MM.1S (cell line): ENCODE measurements around the gene BEX3.
"Not testable (repeated sequence)": the region's sequence is repeated elsewhere in the genome, so short reads cannot be mapped to it uniquely, and the experiment has no call there.

Source experiments
- DNase-seq: peaks from one replicate; pipeline ENCODE4 v3.0.0-alpha.2; 2015
- H2AFZ ChIP-seq: fragments of 300-600 bp; sonication (generic); 2 replicates; pipeline ENCODE4 v1.6.0; 2016; ENCODE audit warnings: antibody characterized with exemption, low read length
- H3F3A ChIP-seq: fragments of 300-600 bp; sonication (generic); 2 replicates; pipeline ENCODE4 v1.6.1; 2016; ENCODE audit warnings: mild to moderate bottlenecking, antibody characterized with exemption, low read length, moderate library complexity, mixed read lengths; ENCODE audit not compliant: insufficient read depth
- H3K27ac ChIP-seq: fragments of 300-600 bp; sonication (generic); 2 replicates; pipeline ENCODE4 v1.5.1; 2016; ENCODE audit warnings: mild to moderate bottlenecking, low read length
- H3K27me3 ChIP-seq: fragments of 300-600 bp; sonication (generic); replicated peaks from 2 replicates; pipeline ENCODE4 v1.6.0; 2016; ENCODE audit warnings: low read length; ENCODE audit not compliant: insufficient read depth
- H3K36me3 ChIP-seq: fragments of 300-600 bp; sonication (generic); replicated peaks from 2 replicates; pipeline ENCODE4 v1.6.1; 2016; ENCODE audit warnings: mild to moderate bottlenecking, low read length, mixed read lengths; ENCODE audit not compliant: insufficient read depth
- H3K4me1 ChIP-seq: fragments of 300-600 bp; sonication (generic); 2 replicates; pipeline ENCODE4 v1.6.1; 2016; ENCODE audit warnings: low read length, mixed read lengths
- H3K4me2 ChIP-seq: fragments of 300-600 bp; sonication (generic); 2 replicates; pipeline ENCODE4 v1.6.0; 2016; ENCODE audit warnings: low read depth, low read length
- H3K4me3 ChIP-seq: fragments of 300-600 bp; sonication (generic); 2 replicates; pipeline ENCODE4 v1.5.1; 2016; ENCODE audit warnings: low read length, mixed read lengths
- H3K79me2 ChIP-seq: fragments of 300-600 bp; sonication (generic); 2 replicates; pipeline ENCODE4 v1.6.1; 2016; ENCODE audit warnings: mixed run types, low read length, mixed read lengths
- H3K9ac ChIP-seq: fragments of 300-600 bp; sonication (generic); 2 replicates; pipeline ENCODE4 v1.6.1; 2016; ENCODE audit warnings: low read length, mixed read lengths
- H3K9me2 ChIP-seq: fragments of 300-600 bp; sonication (generic); replicated peaks from 2 replicates; pipeline ENCODE4 v1.6.1; 2016; ENCODE audit warnings: mild to moderate bottlenecking, low read length, mixed read lengths; ENCODE audit not compliant: insufficient read depth
- H3K9me3 ChIP-seq: fragments of 300-600 bp; sonication (generic); replicated peaks from 2 replicates; pipeline ENCODE4 v1.6.1; 2016; ENCODE audit warnings: mild to moderate bottlenecking, low read length, mixed read lengths; ENCODE audit not compliant: insufficient read depth
- H4K20me1 ChIP-seq: fragments of 300-600 bp; sonication (generic); 2 replicates; pipeline ENCODE4 v1.6.1; 2016; ENCODE audit warnings: mild to moderate bottlenecking, low read length, moderate library complexity, mixed read lengths; ENCODE audit not compliant: insufficient read depth
- EZH2 ChIP-seq: fragments of 300-600 bp; sonication (generic); optimal IDR thresholded peaks from 2 replicates; pipeline ENCODE3; 2017; ENCODE audit warnings: low read depth, mild to moderate bottlenecking, antibody characterized with exemption, low read length, mixed read lengths
- EZH2phosphoT487 ChIP-seq: fragments of 300-600 bp; sonication (generic); IDR thresholded peaks from 2 replicates; pipeline ENCODE4 v1.6.1; 2018; ENCODE audit warnings: antibody characterized with exemption, low read length
- TF ChIP-seq, protein P1 (sequence below): fragments of 300-600 bp; sonication (generic); IDR thresholded peaks from 2 replicates; pipeline ENCODE4 v1.5.1; 2016; ENCODE audit warnings: antibody characterized with exemption, low read length, mixed read lengths

The BEX3 gene

DNA sequence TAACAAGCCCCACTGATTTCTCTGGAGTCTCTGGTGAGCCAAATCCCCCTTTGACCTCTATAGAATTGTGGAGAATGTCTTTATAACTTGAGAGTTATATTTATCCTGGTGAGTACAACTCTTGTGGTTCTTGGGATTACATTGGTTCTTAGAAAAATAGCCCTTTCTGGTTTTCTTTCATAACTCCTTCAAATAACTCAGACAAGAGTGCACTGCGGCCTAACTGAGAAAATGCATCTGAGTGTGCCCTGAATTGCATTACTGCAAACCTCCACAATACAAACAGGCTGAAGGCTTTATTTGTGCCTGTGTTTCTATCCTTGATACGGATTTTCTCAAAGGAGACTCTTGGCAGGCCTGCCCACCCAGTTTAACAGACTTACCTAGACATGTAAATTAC is 2.7 kb downstream of the BEX3 start:
- H4K20me1 ChIP-seq: no peaks in the 10 kb centered on the region
- no peaks in the 10 kb centered on the region for H3K9me2 ChIP-seq
- no peaks in the 10 kb centered on the region for H3K27me3 ChIP-seq
- no peaks in the 10 kb centered on the region for H3F3A ChIP-seq
- no peaks in the 10 kb centered on the region for H3K4me1 ChIP-seq
- no peaks in the 10 kb centered on the region for H3K79me2 ChIP-seq
- no peak overlapping the region for H3K4me2 ChIP-seq
- H3K4me3 ChIP-seq: no peak overlapping the region
- no peak for DNase-seq
- no peak for TF ChIP-seq EZH2
- TF ChIP-seq, protein P1, sequence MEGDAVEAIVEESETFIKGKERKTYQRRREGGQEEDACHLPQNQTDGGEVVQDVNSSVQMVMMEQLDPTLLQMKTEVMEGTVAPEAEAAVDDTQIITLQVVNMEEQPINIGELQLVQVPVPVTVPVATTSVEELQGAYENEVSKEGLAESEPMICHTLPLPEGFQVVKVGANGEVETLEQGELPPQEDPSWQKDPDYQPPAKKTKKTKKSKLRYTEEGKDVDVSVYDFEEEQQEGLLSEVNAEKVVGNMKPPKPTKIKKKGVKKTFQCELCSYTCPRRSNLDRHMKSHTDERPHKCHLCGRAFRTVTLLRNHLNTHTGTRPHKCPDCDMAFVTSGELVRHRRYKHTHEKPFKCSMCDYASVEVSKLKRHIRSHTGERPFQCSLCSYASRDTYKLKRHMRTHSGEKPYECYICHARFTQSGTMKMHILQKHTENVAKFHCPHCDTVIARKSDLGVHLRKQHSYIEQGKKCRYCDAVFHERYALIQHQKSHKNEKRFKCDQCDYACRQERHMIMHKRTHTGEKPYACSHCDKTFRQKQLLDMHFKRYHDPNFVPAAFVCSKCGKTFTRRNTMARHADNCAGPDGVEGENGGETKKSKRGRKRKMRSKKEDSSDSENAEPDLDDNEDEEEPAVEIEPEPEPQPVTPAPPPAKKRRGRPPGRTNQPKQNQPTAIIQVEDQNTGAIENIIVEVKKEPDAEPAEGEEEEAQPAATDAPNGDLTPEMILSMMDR: no peak
- TF ChIP-seq EZH2phosphoT487: no peak
- H2AFZ ChIP-seq: no peak overlapping the region
- H3K9ac ChIP-seq: no peak overlapping the region
- no peak overlapping the region for H3K27ac ChIP-seq
- H3K9me3 ChIP-seq: no peaks in the 10 kb centered on the region
- H3K36me3 ChIP-seq: no peaks in the 10 kb centered on the region

DNA sequence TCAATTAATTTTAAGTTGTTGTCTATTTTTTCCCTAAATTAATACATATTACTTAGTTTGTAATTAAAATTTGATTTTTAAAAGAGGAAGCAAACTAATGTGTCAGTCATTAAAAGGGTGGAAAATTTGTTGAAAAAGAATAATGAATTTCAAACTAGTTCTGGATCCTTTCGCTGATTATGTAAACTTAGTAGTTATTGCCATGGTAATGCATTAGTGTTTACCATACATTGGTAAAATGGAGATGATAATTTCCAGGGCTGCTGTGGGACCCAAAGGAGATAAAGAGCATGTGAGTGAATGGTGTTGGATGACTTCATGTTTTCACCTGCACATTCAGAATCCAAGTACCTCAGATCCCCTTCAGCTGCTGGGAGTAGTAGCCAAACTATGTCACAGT is 6.5 kb downstream of the BEX3 start:
- Histone ChIP-seq H3K4me2 (no peak overlapping the region), H3F3A (no peaks in the 10 kb centered on the region), H3K36me3 (no peaks in the 10 kb centered on the region), H2AFZ (no peak overlapping the region), H3K27ac (no peak overlapping the region), H3K9me2 (no peaks in the 10 kb centered on the region), H4K20me1 (no peaks in the 10 kb centered on the region), H3K4me1 (no peaks in the 10 kb centered on the region), H3K27me3 (no peaks in the 10 kb centered on the region), H3K4me3 (no peak overlapping the region), H3K9ac (no peak overlapping the region), H3K9me3 (no peaks in the 10 kb centered on the region), H3K79me2 (no peaks in the 10 kb centered on the region)
- no peak for DNase-seq
- TF ChIP-seq EZH2 (no peak), EZH2phosphoT487 (no peak)
- TF ChIP-seq, protein P1: no peak

GRCh38 chrX:103384672-103385071 is 8.3 kb downstream of the BEX3 start:
- H2AFZ ChIP-seq: no peak overlapping the region
- H3K27ac ChIP-seq: no peak overlapping the region
- DNase-seq: no peak
- no peaks in the 10 kb centered on the region for H3K4me1 ChIP-seq
- H3K4me3 ChIP-seq: no peak overlapping the region
- H3K27me3 ChIP-seq: no peaks in the 10 kb centered on the region
- H3K9me2 ChIP-seq: no peaks in the 10 kb centered on the region
- no peaks in the 10 kb centered on the region for H3K9me3 ChIP-seq
- no peaks in the 10 kb centered on the region for H3K79me2 ChIP-seq
- no peak for TF ChIP-seq EZH2
- no peak overlapping the region for H3K9ac ChIP-seq
- no peaks in the 10 kb centered on the region for H3F3A ChIP-seq
- no peaks in the 10 kb centered on the region for H3K36me3 ChIP-seq
- no peaks in the 10 kb centered on the region for H4K20me1 ChIP-seq
- H3K4me2 ChIP-seq: no peak overlapping the region

DNA sequence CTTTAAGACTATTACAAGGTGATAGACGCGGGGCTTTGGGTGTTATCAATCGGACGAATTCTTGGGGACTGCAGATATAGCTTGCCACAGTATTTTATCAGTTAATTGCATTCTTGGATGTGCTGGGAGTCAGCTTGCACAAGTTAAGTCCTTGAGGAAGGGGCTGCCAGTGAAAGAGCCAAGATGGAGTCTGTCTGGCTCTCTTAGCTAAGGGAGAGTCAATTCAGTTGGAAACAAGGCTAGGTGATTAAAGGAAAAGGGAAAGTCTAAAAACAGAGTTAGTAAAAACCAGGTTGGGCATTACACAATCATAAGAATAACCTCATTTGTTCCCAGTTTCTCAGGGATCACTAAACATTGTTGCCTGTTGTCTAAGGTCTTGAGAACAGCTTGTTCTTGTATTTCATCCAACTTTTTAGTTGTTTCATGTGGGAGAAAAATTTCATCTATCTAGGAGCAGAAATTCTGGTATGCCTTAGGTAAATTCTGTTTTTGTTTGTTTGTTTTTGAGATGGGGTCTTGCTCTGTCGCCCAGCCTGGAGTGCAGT is 9.0 kb downstream of the BEX3 start:
- not testable (repeated sequence) for H3F3A ChIP-seq, DNase-seq, H3K27me3 ChIP-seq, H3K9me2 ChIP-seq, H3K4me2 ChIP-seq, H3K9me3 ChIP-seq, H3K79me2 ChIP-seq, H3K4me3 ChIP-seq, H3K27ac ChIP-seq, H4K20me1 ChIP-seq, H3K36me3 ChIP-seq, H2AFZ ChIP-seq, H3K9ac ChIP-seq, H3K4me1 ChIP-seq
